Skeletal muscle tissue (tissue), 4 donors: ENCODE results near the gene POLRMT. TPM values are rescaled to one million over a fixed set of nuclear protein-coding genes. Genes with fewer than 3 reads are reported as not detected.

ENCODE experiments used
- H3K27ac ChIP-seq: one replicate; pipeline ENCODE4 v1.7.0; 2013; ENCODE audit warnings: mild to moderate bottlenecking, low read depth, low read length, inconsistent platforms
- H3K27me3 ChIP-seq, 3 donors: one replicate each; pipeline ENCODE4 v1.7.0; 2013; ENCODE audit warnings: low read length in 3 of 3; ENCODE audit not compliant: control insufficient read depth in 3 of 3, insufficient read depth in 3 of 3
- H3K36me3 ChIP-seq, 3 donors: one replicate each; pipeline ENCODE4 v1.7.0; 2013; ENCODE audit warnings: low read length in 3 of 3; ENCODE audit not compliant: control insufficient read depth in 3 of 3, insufficient read depth in 3 of 3
- H3K4me1 ChIP-seq, 3 donors: one replicate each; pipeline ENCODE4 v1.7.0; 2013; ENCODE audit warnings: low read length in 3 of 3, mild to moderate bottlenecking in 3 of 3; ENCODE audit not compliant: control insufficient read depth in 3 of 3, insufficient read depth in 3 of 3
- H3K4me3 ChIP-seq, 3 donors: one replicate each; pipeline ENCODE4 v1.7.0; 2013; ENCODE audit warnings: low read length in 3 of 3
- H3K9ac ChIP-seq, 3 donors: one replicate each; pipeline ENCODE4 v1.7.0; 2013; ENCODE audit warnings: low read length in 3 of 3, mild to moderate bottlenecking in 3 of 3, moderate library complexity in 2 of 3, low read depth in 1 of 3
- H3K9me3 ChIP-seq, 3 donors: one replicate each; pipeline ENCODE4 v1.7.0; 2013; ENCODE audit warnings: low read length in 3 of 3; ENCODE audit not compliant: control insufficient read depth in 3 of 3
- total RNA-seq: library from RNA; depleted of rRNA; stranded (reverse); fragments of >200 nt; gene quantifications from one replicate; pipeline ENCODE4 v1.2.3, GENCODE V29; 2014
- donor health status: Osteomylitis.

The POLRMT gene
- total RNA-seq: 17.7 TPM

DNA sequence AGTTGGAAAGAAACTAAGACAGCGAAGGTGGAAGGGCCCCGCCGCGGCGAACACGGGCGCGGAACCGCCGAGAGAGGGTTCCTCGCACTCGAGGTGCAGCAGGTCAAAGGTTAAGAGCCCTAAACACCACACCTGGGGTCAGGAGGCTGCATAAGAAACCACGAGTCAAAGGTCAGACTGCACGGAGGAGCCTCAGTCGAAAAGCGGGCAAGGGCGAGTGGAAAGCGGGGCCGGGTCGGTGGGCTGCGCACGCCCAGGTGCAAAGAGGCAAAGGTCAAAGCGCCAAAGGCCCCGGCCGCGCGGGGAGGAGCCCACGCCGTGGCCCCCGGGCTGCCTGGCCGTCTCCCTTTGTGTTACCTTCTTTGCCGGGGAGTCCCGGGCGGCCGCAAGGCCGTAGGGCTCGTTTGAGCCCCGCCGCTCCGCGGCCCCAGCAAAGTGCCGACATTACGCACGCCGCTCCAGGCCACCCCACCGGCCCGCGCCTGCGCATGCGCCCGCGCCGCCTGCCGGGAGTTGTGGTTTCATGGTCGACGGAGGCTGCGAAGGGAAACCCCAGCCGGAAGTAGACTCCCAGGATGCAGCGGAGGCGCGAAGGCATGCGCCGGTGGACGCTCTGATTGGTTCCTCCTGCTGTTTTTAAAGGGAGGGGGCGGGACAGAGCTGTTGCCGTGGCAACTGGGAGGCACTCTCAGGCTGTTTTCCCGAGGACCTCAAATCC lies at the start of gene POLRMT:
TSS of gene POLRMT (minus strand) at position 470 of the 718 bp plus-strand sequence. CDS start at position 445, 25 bp downstream.
- Histone ChIP-seq H3K4me3 (peak within 1 kb of the TSS; percentile 91 to 95 (median 92)), H3K36me3 (peaks cover 5 to 12% (median 11%) of the 10 kb centered on the region in 3 donors), H3K27me3 (no peaks in the 10 kb centered on the region), H3K27ac (peak within 1 kb of the TSS; percentile 39), H3K4me1 (peaks cover 14 to 18% (median 18%) of the 10 kb centered on the region in 3 donors), H3K9ac (peak within 1 kb of the TSS; percentile 85 to 95 (median 88)), H3K9me3 (no peaks in the 10 kb centered on the region)

DNA sequence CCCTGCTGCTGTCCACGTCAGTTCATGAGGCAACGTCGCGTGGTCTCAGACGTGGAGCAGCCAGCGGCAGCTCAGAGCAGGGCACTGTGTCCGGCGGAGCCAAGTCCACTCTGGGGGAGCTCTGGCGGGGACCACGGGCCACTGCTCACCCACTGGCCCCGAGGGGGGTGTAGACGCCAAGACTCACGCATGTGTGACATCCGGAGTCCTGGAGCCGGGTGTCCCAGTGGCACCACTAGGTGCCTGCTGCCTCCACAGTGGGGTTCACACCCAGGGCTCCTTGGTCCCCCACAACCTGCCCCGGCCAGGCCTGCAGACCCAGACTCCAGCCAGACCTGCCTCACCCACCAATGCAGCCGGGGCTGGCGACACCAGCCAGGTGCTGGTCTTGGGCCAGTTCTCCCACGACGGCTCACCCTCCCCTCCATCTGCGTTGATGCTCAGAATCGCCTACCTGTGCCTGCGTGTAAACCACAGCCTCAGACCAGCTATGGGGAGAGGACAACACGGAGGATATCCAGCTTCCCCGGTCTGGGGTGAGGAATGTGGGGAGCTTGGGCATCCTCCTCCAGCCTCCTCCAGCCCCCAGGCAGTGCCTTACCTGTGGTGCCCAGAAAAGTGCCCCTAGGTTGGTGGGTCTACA lies 49.5 kb upstream of the POLRMT start:
- H3K4me3 ChIP-seq: no peak overlapping the region

DNA sequence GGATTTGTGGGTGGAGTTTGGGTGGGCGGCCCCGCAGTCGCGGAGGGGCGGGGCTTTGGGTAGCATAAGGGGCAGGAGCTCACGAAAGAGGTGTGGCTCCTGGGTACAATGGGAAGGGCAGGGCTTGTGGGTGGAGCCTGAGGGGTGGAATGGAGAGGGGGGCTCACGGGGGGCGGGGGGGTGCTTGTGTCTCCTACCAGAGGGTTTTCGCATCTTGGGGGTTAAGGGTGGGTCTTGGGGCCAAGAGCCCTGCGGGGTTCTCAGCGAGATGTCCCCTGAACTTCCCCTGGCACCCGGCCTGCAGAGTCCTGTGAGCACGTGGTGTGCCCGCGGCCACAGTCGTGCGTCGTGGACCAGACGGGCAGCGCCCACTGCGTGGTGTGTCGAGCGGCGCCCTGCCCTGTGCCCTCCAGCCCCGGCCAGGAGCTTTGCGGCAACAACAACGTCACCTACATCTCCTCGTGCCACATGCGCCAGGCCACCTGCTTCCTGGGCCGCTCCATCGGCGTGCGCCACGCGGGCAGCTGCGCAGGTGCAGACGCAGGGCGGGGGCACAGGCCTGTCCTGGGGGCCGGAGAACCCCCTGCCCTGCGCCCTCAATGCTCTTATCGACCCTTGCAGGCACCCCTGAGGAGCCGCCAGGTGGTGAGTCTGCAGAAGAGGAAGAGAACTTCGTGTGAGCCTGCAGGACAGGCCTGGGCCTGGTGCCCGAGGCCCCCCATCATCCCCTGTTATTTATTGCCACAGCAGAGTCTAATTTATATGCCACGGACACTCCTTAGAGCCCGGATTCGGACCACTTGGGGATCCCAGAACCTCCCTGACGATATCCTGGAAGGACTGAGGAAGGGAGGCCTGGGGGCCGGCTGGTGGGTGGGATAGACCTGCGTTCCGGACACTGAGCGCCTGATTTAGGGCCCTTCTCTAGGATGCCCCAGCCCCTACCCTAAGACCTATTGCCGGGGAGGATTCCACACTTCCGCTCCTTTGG lies 48.0 kb upstream of the POLRMT start:
- Histone ChIP-seq H3K27ac (peak overlapping the region; percentile 78), H3K9me3 (no peaks in the 10 kb centered on the region), H3K4me3 (peak overlapping the region in 2 of 3 donors; percentile 63 to 77), H3K4me1 (peaks cover 10 to 24% (median 19%) of the 10 kb centered on the region in 3 donors), H3K36me3 (no peaks in the 10 kb centered on the region), H3K27me3 (peaks cover 4 to 5% (median 4%) of the 10 kb centered on the region in 3 donors), H3K9ac (peak overlapping the region in 1 of 3 donors; percentile 39)

More for the DNA sequence above, 49.5 kb upstream of the POLRMT start:
- Histone ChIP-seq H3K36me3 (no peaks in the 10 kb centered on the region), H3K27ac (no peak overlapping the region), H3K27me3 (no peaks in the 10 kb centered on the region), H3K9ac (no peak overlapping the region), H3K9me3 (no peaks in the 10 kb centered on the region), H3K4me1 (peaks cover 8 to 14% (median 8%) of the 10 kb centered on the region in 3 donors)

DNA sequence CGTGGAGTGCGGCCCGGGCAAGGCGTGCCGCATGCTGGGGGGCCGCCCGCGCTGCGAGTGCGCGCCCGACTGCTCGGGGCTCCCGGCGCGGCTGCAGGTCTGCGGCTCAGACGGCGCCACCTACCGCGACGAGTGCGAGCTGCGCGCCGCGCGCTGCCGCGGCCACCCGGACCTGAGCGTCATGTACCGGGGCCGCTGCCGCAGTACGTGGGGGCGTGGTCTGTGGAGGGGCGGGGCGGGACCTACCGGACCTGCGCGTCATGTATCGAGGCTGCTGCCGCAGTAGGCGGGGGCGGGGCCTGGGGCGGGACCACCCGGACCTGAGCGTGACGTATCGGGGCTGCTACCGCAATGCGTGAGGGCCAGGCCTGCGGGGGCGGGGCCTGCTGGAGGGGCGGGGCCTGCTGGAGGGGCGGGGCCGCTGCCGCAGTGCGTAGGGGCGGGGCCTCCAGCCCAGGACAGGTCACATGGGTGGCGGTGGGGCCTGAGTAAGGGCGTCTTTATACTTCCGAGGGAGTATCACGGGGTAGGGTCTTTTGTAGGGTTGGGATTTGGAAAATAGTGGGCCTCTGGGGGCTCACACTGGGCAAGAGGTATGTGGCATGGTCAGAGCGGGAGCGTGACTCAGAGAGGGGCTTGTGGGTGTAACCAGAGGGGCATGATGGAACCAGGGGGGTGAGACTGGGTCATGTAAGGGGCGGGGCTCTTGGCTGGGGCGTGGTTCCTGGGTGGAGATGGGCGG lies 47.1 kb upstream of the POLRMT start:
- H3K9me3 ChIP-seq: no peaks in the 10 kb centered on the region
- peak overlapping the region; percentile 68 to 78 (median 70) for H3K4me3 ChIP-seq
- H3K36me3 ChIP-seq: no peaks in the 10 kb centered on the region
- peak overlapping the region; percentile 78 for H3K27ac ChIP-seq
- H3K9ac ChIP-seq: peak overlapping the region; percentile 70 to 86 (median 70)
- H3K27me3 ChIP-seq: peaks cover 5 to 9% (median 9%) of the 10 kb centered on the region in 3 donors
- peaks cover 13 to 28% (median 24%) of the 10 kb centered on the region in 3 donors for H3K4me1 ChIP-seq

DNA sequence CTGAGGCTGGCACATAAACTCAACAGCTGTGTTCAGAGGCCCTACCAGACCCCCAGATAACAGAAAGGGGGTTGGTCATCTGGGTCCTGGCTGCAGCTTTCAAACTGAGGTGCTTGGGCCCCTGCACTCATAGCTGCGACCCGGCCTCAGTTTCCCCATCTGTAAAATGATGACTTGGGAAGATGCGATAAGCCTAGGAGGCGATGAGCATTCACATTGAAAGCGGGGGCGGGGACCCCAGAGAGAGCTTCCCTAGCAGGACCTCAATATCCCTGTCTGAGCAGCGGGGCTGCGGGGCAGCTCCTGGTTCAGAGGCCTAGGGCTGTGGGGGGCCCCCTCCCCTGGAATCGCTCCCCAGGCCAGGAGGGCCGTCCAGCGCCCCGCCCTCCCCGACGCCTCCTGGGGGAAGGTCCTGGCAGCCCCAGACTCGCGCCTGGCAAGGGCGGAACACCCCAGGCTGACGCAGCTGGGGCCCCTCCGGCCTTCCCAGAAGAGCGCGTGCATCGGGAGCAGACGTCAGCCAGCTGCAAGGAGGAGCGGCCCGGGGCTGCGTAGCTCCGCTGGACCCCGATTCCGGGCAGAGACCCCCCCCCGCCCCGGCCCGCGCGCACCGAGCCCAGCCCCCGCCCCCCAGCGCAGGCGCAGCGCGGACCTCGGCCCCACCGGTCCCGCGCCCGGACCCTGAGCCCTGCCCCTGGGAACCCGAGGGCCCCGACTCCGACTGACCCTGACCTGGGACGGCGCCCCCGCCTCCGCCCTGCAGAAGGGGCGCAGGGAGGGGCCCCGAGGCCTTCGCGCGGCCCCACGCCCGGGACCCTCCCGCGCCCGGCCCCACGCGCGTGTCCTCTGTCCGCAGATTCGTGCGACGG lies 46.3 kb upstream of the POLRMT start:
- peaks cover 17 to 29% (median 29%) of the 10 kb centered on the region in 3 donors for H3K4me1 ChIP-seq
- peaks cover 10 to 17% (median 16%) of the 10 kb centered on the region in 3 donors for H3K27me3 ChIP-seq
- H3K36me3 ChIP-seq: no peaks in the 10 kb centered on the region
- H3K9ac ChIP-seq: peak overlapping the region; percentile 70 to 86 (median 70)
- H3K27ac ChIP-seq: peak overlapping the region; percentile 69
- H3K4me3 ChIP-seq: peak overlapping the region in 2 of 3 donors; percentile 68 to 78
- no peaks in the 10 kb centered on the region for H3K9me3 ChIP-seq

DNA sequence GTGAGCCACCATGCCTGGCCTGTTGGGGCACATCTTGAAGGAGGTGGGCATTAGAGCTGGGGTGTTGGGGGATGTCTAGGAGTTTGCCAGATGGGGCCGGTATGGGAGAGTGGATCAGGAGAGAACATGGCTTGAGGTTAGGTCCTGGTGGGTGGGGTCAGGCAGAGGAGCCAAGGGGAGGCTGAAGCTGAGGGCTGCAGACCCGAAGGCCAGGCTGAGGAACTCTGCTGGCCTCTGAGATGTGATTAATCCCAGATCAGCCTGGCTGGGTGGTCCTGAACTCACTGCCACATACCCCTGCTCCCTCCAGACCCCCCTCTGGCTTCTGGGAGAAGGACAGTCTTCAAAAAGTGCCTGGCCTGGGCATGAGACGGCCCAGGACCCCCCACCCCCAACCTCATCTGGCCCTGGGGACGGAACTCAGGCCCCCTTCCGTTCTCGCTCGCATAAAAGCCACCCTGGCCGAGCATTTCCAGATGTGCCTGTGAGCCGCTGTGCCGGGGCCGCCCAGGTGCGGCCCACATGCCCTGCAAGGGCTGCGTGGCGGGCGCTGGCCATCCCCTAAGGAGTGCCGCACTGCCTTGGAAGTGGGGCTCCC lies 45.6 kb upstream of the POLRMT start:
- peaks cover 22 to 29% (median 29%) of the 10 kb centered on the region in 3 donors for H3K4me1 ChIP-seq
- no peaks in the 10 kb centered on the region for H3K36me3 ChIP-seq
- peak overlapping the region; percentile 61 for H3K27ac ChIP-seq
- H3K9me3 ChIP-seq: no peaks in the 10 kb centered on the region
- peak overlapping the region in 1 of 3 donors; percentile 68 for H3K4me3 ChIP-seq
- H3K27me3 ChIP-seq: peaks cover 13 to 20% (median 16%) of the 10 kb centered on the region in 3 donors
- peak overlapping the region in 1 of 3 donors; percentile 62 for H3K9ac ChIP-seq

DNA sequence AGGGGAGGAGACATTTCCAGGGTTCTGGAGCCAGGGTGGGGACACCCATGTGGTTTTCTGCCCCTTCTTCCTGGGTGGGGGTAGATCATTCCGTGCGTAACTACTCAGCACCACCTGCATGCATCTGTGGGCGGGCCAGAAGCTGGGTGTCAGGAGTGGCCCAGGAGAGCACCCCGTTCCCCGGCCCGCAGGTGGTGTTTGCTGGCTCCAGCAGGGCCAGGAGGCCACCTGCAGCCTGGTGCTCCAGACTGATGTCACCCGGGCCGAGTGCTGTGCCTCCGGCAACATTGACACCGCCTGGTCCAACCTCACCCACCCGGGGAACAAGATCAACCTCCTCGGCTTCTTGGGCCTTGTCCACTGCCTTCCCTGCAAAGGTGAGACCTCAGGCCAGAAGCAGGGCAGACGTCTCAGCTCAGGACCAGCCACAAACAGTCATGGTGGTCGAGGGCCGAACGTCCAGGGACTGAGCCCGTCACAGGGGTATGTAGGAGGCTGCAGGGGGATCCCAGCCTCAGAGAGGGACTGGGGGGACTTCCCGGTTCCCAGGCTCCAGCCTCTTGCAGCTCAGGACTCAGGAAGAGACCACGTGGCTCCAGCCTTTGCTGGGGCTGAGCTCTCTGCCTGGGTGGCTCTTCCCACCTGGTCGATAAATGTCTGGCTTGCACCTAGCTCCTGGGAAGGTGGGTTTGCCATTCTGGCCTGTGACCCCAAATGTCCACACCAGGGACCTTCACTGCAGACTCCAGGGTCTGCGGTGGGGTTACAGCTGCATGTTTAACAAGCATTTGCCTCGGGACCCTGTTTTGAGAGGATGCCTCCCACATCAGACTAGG lies 44.5 kb upstream of the POLRMT start:
- Histone ChIP-seq H3K4me3 (peak overlapping the region in 2 of 3 donors; percentile 14 to 30), H3K9ac (peak overlapping the region in 2 of 3 donors; percentile 21 to 25), H3K4me1 (peaks cover 22 to 29% (median 29%) of the 10 kb centered on the region in 3 donors), H3K36me3 (no peaks in the 10 kb centered on the region), H3K27me3 (peaks cover 16 to 20% (median 16%) of the 10 kb centered on the region in 3 donors), H3K27ac (peak overlapping the region; percentile 61), H3K9me3 (no peaks in the 10 kb centered on the region)
